HCT116 (cell line): ENCODE measurements around the gene SLC35F3. TPM values are rescaled to one million over a fixed set of nuclear protein-coding genes. Genes with fewer than 3 reads are reported as not detected.

Experiments
- ATAC-seq: fragments of 200-7000 bp; cut with Tn5 transposase; 2 replicates; pipeline ENCODE4 v1.9.1; 2020; ENCODE audit warnings: mild to moderate bottlenecking, moderate library complexity
- BruUV-seq: library from RNA; stranded (reverse); fragments of 400-500 nt; replicated peaks from 2 replicates; lab custom pipeline; 2021; lab: Mats Ljungman, UMichigan
- CTCF ChIA-PET: fragments of 300-600 bp; sonication (Branson Sonifier 250); formaldehyde crosslinking; loops from one replicate; lab custom pipeline; 2021; ENCODE audit warnings: antibody characterized with exemption; lab: Charles Lee
- POLR2A ChIA-PET: fragments of 300-600, 350-600 bp; sonication (Branson Sonifier 250); formaldehyde crosslinking; loops from one replicate; lab custom pipeline; 2021; ENCODE audit warnings: antibody characterized with exemption; lab: Charles Lee
- RAD21 ChIA-PET, 2 experiments: fragments of 300-600 bp; sonication (Branson Sonifier 250); formaldehyde crosslinking; loops; one replicate each; lab custom pipeline; 2023; ENCODE audit warnings: low total read pairs in 2 of 2; ENCODE audit not compliant: uncharacterized antibody in 2 of 2, unreplicated experiment in 2 of 2, low non-redundant PET in 1 of 2; lab: Charles Lee
- DNase-seq: peaks from one replicate; pipeline ENCODE4 v3.0.0-alpha.2; 2010; ENCODE audit warnings: low read depth, low spot score
- H2AFZ ChIP-seq: fragments of 200-600 bp; shearing (Covaris generic), sonication (generic); 2 replicates; pipeline ENCODE4 v1.6.1; 2017; ENCODE audit warnings: low read depth, mixed run types, mixed read lengths, antibody characterized with exemption, low read length; ENCODE audit not compliant: poor library complexity, severe bottlenecking
- H3K27ac ChIP-seq: 2 replicates; pipeline ENCODE4 v1.5.1; 2012; ENCODE audit warnings: low read depth, low read length
- H3K27me3 ChIP-seq: fragments of 200-600 bp; sonication (generic); 2 replicates; pipeline ENCODE4 v1.6.1; 2016; ENCODE audit warnings: mixed run types, low read length, mixed read lengths; ENCODE audit not compliant: insufficient read depth
- H3K36me3 ChIP-seq, 2 experiments: fragments of 200-500 bp in 1 of 2; fragments of 200-600 bp in 1 of 2; sonication (Bioruptor generic) in 1 of 2; sonication (generic) in 1 of 2; 2 replicates each; pipeline versions ENCODE4 v1.5.1 to v1.6.1; 2014 to 2016; ENCODE audit warnings: low read length in 2 of 2, inconsistent platforms in 1 of 2, mixed read lengths in 1 of 2, mixed run types in 1 of 2; ENCODE audit not compliant: insufficient read depth in 2 of 2, control insufficient read depth in 1 of 2
- H3K4me1 ChIP-seq, 2 experiments: fragments of 200-600 bp in 1 of 2; sonication (generic) in 1 of 2; 2 replicates each; pipeline versions ENCODE4 v1.5.1 to v1.6.1; 2012 to 2017; ENCODE audit warnings: low read length in 2 of 2, inconsistent platforms in 1 of 2, mild to moderate bottlenecking in 1 of 2, mixed read lengths in 1 of 2, mixed run types in 1 of 2, moderate library complexity in 1 of 2; ENCODE audit not compliant: insufficient read depth in 2 of 2, control insufficient read depth in 1 of 2
- H3K4me2 ChIP-seq: fragments of 200-600 bp; sonication (generic); 2 replicates; pipeline ENCODE4 v1.6.1; 2017; ENCODE audit warnings: mixed run types, low read length, mixed read lengths
- H3K4me3 ChIP-seq, 2 experiments: fragments of 200-600 bp in 1 of 2; sonication (generic) in 1 of 2; replicated peaks in 1 of 2; 2 replicates each; pipeline ENCODE4 v1.5.1; 2011 to 2016; ENCODE audit warnings: low read length in 2 of 2, control low read depth in 1 of 2, low read depth in 1 of 2, mild to moderate bottlenecking in 1 of 2, mixed read lengths in 1 of 2, mixed run types in 1 of 2
- H3K79me2 ChIP-seq: fragments of 200-600 bp; sonication (generic); 2 replicates; pipeline ENCODE4 v1.6.1; 2017; ENCODE audit warnings: mild to moderate bottlenecking, mixed run types, low read length, moderate library complexity, mixed read lengths; ENCODE audit not compliant: insufficient read depth
- H3K9ac ChIP-seq: fragments of 200-600 bp; sonication (generic); 2 replicates; pipeline ENCODE4 v1.6.1; 2016; ENCODE audit warnings: low read length, mixed read lengths
- H3K9me2 ChIP-seq: fragments of 200-600 bp; sonication (generic), shearing (Covaris generic); 2 replicates; pipeline ENCODE4 v1.6.1; 2017; ENCODE audit warnings: mixed run types, mild to moderate bottlenecking, moderate library complexity; ENCODE audit not compliant: insufficient read depth
- H3K9me3 ChIP-seq, 2 experiments: fragments of 200-500 bp in 1 of 2; fragments of 200-600 bp in 1 of 2; sonication (Bioruptor generic) in 1 of 2; sonication (generic) in 1 of 2; 2 replicates each; pipeline ENCODE4 v1.6.1; 2014 to 2017; ENCODE audit warnings: low read length in 2 of 2, mixed read lengths in 2 of 2, inconsistent platforms in 1 of 2, low read depth in 1 of 2, mild to moderate bottlenecking in 1 of 2, mixed run types in 1 of 2, moderate library complexity in 1 of 2; ENCODE audit not compliant: control insufficient read depth in 1 of 2, insufficient read depth in 1 of 2
- H4K20me1 ChIP-seq: fragments of 200-600 bp; sonication (generic), shearing (Covaris generic); 2 replicates; pipeline ENCODE4 v1.6.1; 2017; ENCODE audit warnings: mixed run types, mild to moderate bottlenecking, moderate library complexity; ENCODE audit not compliant: insufficient read depth
- ATF3 ChIP-seq: IDR thresholded peaks from 2 replicates; pipeline ENCODE4 v1.6.1; 2012
- CBX3 ChIP-seq: IDR thresholded peaks from 2 replicates; pipeline ENCODE4 v1.6.1; 2012; ENCODE audit warnings: low read depth
- CEBPB ChIP-seq: IDR thresholded peaks from 2 replicates; pipeline ENCODE4 v1.6.1; 2012; ENCODE audit warnings: low read depth
- EGR1 ChIP-seq: IDR thresholded peaks from 2 replicates; pipeline ENCODE4 v1.6.1; 2012; ENCODE audit warnings: low read depth
- ELF1 ChIP-seq: IDR thresholded peaks from 2 replicates; pipeline ENCODE4 v1.6.1; 2012; ENCODE audit warnings: low read depth, borderline replicate concordance
- EZH2 ChIP-seq: fragments of 200-600 bp; sonication (generic); IDR thresholded peaks from 2 replicates; pipeline ENCODE4 v1.6.1; 2017; ENCODE audit warnings: antibody characterized with exemption, mixed run types
- EZH2phosphoT487 ChIP-seq: fragments of 200-600 bp; IDR thresholded peaks from 2 replicates; pipeline ENCODE4 v1.6.1; 2018; ENCODE audit warnings: antibody characterized with exemption, borderline replicate concordance
- JUND ChIP-seq: IDR thresholded peaks from 2 replicates; pipeline ENCODE4 v1.6.1; 2012
- POLR2A ChIP-seq: IDR thresholded peaks from 2 replicates; pipeline ENCODE4 v1.7.0; 2011; ENCODE audit warnings: borderline replicate concordance; ENCODE audit not compliant: insufficient read depth, insufficient read length; ENCODE audit errors: extremely low read depth
- RAD21 ChIP-seq: IDR thresholded peaks from 2 replicates; pipeline ENCODE4 v1.6.1; 2012; ENCODE audit warnings: low read depth, mild to moderate bottlenecking
- REST ChIP-seq: IDR thresholded peaks from 2 replicates; pipeline ENCODE4 v1.6.1; 2012; ENCODE audit warnings: low read depth
- SP1 ChIP-seq: IDR thresholded peaks from 2 replicates; pipeline ENCODE4 v1.6.1; 2012; ENCODE audit warnings: low read depth
- SRF ChIP-seq: IDR thresholded peaks from 2 replicates; pipeline ENCODE4 v1.6.1; 2012; ENCODE audit warnings: low read depth
- TCF7L2 ChIP-seq: IDR thresholded peaks from 2 replicates; pipeline ENCODE4 v1.7.0; 2011; ENCODE audit warnings: borderline replicate concordance, inconsistent platforms; ENCODE audit not compliant: insufficient read depth, insufficient read length; ENCODE audit errors: extremely low read depth
- YY1 ChIP-seq: IDR thresholded peaks from 2 replicates; pipeline ENCODE4 v1.6.1; 2011; ENCODE audit warnings: low read length, low read depth, moderate library complexity, mild to moderate bottlenecking; ENCODE audit not compliant: insufficient replicate concordance; ENCODE audit errors: extremely low read depth
- ZNF274 ChIP-seq: fragments of 200-500 bp; sonication (Bioruptor generic); IDR thresholded peaks from 2 replicates; pipeline ENCODE4 v1.6.1; 2014; ENCODE audit warnings: mild to moderate bottlenecking, low read depth, low read length, inconsistent platforms
- intact Hi-C: fragments of 100-400 bp; cut with micrococcal nuclease; formaldehyde crosslinking; loops from 2 replicates; pipeline ENCODE4 v1.10.0; 2022
- total RNA-seq: library from RNA; stranded (reverse); gene quantifications from one replicate; pipeline ENCODE4 v1.2.1, GENCODE V29; 2021; ENCODE audit not compliant: unreplicated experiment
- TF ChIP-seq, protein P1 (sequence below): IDR thresholded peaks from 2 replicates; pipeline ENCODE4 v1.6.1; 2012
- TF ChIP-seq, protein P2 (sequence below), 3 experiments: fragments of 200-600 bp in 1 of 3; sonication (generic) in 1 of 3; IDR thresholded peaks in 2 of 3; conservative IDR thresholded peaks in 1 of 3; 2 replicates each; pipeline ENCODE4 v1.5.1; 2012 to 2017; ENCODE audit warnings: low read depth in 2 of 3, low read length in 2 of 3, antibody characterized with exemption in 1 of 3, borderline replicate concordance in 1 of 3, control low read depth in 1 of 3, mild to moderate bottlenecking in 1 of 3, mixed read lengths in 1 of 3, mixed run types in 1 of 3, moderate library complexity in 1 of 3; ENCODE audit not compliant: insufficient read depth in 1 of 3

The SLC35F3 gene
- total RNA-seq, 1 experiment from 2014 or later = 6.4 TPM

DNA sequence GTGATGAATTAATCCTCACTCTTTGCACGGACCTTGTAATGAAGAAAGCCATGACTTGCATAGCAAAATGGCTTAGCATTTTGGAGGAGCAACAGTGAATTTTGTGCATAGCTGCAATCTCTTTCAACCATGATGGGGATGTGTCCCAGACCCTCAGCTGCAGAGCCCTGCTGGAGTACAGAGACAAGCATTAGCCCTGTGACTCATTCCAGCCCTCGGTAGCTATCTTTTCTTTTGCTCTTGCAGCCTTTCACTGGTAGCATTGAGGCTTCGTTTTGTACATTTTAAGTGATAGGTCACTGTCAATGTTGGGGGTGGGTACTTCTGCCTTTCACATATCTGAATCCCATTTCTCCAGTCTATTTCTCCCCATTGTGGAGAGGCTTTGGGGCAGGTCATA lies 58.4 kb downstream of the SLC35F3 start:
- H3K27ac ChIP-seq = no peak overlapping the region
- no peaks in the 10 kb centered on the region for H3K36me3 ChIP-seq
- H4K20me1 ChIP-seq = no peaks in the 10 kb centered on the region
- peaks cover 16% of the 10 kb centered on the region; the same call in 1 of the 2 replicates for H3K79me2 ChIP-seq
- no peaks in the 10 kb centered on the region for H3K4me1 ChIP-seq
- H3K27me3 ChIP-seq = no peaks in the 10 kb centered on the region
- H3K9ac ChIP-seq = no peak overlapping the region
- ATAC-seq (no peak), DNase-seq (no peak)
- intact Hi-C loops = no loop called here
- H3K4me2 ChIP-seq = no peak overlapping the region
- ChIA-PET CTCF (no interaction called here), RAD21 (no interaction called here), POLR2A (no interaction called here)
- TF ChIP-seq SRF = no peak
- TF ChIP-seq POLR2A = no peak
- no peak for TF ChIP-seq ZNF274
- no peak for TF ChIP-seq JUND
- no peak for TF ChIP-seq CEBPB
- no peak for TF ChIP-seq EGR1
- no peak for TF ChIP-seq TCF7L2
- TF ChIP-seq, protein P1, sequence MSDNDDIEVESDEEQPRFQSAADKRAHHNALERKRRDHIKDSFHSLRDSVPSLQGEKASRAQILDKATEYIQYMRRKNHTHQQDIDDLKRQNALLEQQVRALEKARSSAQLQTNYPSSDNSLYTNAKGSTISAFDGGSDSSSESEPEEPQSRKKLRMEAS = no peak
- no peak for TF ChIP-seq REST
- no peak for TF ChIP-seq SP1
- no peak for TF ChIP-seq RAD21
- TF ChIP-seq, protein P2, sequence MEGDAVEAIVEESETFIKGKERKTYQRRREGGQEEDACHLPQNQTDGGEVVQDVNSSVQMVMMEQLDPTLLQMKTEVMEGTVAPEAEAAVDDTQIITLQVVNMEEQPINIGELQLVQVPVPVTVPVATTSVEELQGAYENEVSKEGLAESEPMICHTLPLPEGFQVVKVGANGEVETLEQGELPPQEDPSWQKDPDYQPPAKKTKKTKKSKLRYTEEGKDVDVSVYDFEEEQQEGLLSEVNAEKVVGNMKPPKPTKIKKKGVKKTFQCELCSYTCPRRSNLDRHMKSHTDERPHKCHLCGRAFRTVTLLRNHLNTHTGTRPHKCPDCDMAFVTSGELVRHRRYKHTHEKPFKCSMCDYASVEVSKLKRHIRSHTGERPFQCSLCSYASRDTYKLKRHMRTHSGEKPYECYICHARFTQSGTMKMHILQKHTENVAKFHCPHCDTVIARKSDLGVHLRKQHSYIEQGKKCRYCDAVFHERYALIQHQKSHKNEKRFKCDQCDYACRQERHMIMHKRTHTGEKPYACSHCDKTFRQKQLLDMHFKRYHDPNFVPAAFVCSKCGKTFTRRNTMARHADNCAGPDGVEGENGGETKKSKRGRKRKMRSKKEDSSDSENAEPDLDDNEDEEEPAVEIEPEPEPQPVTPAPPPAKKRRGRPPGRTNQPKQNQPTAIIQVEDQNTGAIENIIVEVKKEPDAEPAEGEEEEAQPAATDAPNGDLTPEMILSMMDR (IDR thresholded peaks at IDR 0.05 in 2 of 3, conservative IDR thresholded peaks at IDR 0.05 in 1 of 3; ENCODE audit: borderline replicate concordance in 1 of 3, insufficient read depth in 1 of 3, low read depth in 2 of 3, low read length in 2 of 3) = no peak
- no peak for TF ChIP-seq ELF1
- TF ChIP-seq EZH2phosphoT487 = no peak
- TF ChIP-seq EZH2 = no peak
- TF ChIP-seq CBX3 = no peak
- TF ChIP-seq ATF3 = no peak
- no peak for TF ChIP-seq YY1
- no peak overlapping the region for H3K4me3 ChIP-seq
- BruUV-seq = no TSS peak
- no peaks in the 10 kb centered on the region for H3K9me2 ChIP-seq
- H3K9me3 ChIP-seq = peaks cover 0 to 13% of the 10 kb centered on the region in 2 experiments; a peak in 1 of 4 replicates
- H2AFZ ChIP-seq = no peak overlapping the region
